ENCODE data around the gene HRH2. TPM values are rescaled to one million over a fixed set of nuclear protein-coding genes. Genes with fewer than 3 reads are reported as not detected.

The HRH2 gene
- total and polyA plus RNA-seq, 9 of the 15 experiments (the other 6 are each of a cell fraction or from before 2014, with no cell fraction given): 0.04 TPM; not detected in 8

- TF ChIP-seq CCAR2 (IDR thresholded peaks at IDR 0.05; ENCODE audit: low read depth, low read length) (no peak), CEBPG (CRISPR knock-in tag; IDR thresholded peaks at IDR 0.05) (no peak), CEBPG (tag; conservative IDR thresholded peaks at IDR 0.05 in 1 of 2, IDR thresholded peaks at IDR 0.05 in 1 of 2) (peak in 1 of 2 experiments; percentile 52; a peak in 2 of 4 replicates), SP2 (IDR thresholded peaks at IDR 0.05; ENCODE audit: extremely low read depth, low read depth, low read length, poor library complexity, severe bottlenecking) (no peak), SRSF7 (optimal IDR thresholded peaks at IDR 0.05; ENCODE audit: low read depth, low read length) (no peak), TSC22D4 (tag; IDR thresholded peaks at IDR 0.05) (no peak), ZKSCAN3 (CRISPR knock-in tag; IDR thresholded peaks at IDR 0.05) (no peak), ZBTB33 (CRISPR knock-in tag; IDR thresholded peaks at IDR 0.05) (no peak)
Observed at GRCh38 chr5:175685701-175686350, 28.0 kb downstream of the HRH2 start (continued).

GRCh38 chr5:175686396-175686795 lies 28.5 kb downstream of the HRH2 start:
- 0 out of 2 replicates have a peak, but pooled peaks cover 12% of the 10 kb centered on the region for H4K20me1 ChIP-seq (replicated peaks; ENCODE audit: control insufficient read depth, insufficient read depth, low read length)
- no TSS peak for BruUV-seq (replicated peaks)
- 3% methylated on average over 5 of the region's 6 CpGs for WGBS (ENCODE audit: insufficient coverage, low coverage, missing lambda C conversion rate)
- H3K9me1 ChIP-seq (ENCODE audit: control insufficient read depth, insufficient read depth, low read length): peaks cover 4% of the 10 kb centered on the region
- ChIA-PET CTCF (ENCODE audit: low intra/inter-chr PET ratio) (no interaction called here), POLR2A (interaction anchor here (0.7 kb wide), 1 partner anchor 19 kb away, joined by 3 read pairs; no protein-coding TSS in a partner anchor)
- no peak overlapping the region for H3K9ac ChIP-seq (ENCODE audit: insufficient read depth in 1 of 2, low read depth in 2 of 2, low read length in 2 of 2)
- intact Hi-C loops (cut with micrococcal nuclease) (no loop called here), in situ Hi-C loops (cut with MboI) (no loop called here)
- DNase-seq (ENCODE audit: extremely low read depth in 1 of 4, low spot score in 3 of 4) (no peak), FAIRE-seq (no peak), ATAC-seq (no peak)
- no peak overlapping the region for H3K4me3 ChIP-seq
- H3K27ac ChIP-seq (ENCODE audit: extremely low read depth, low read depth, low read length): no peak overlapping the region
- no peaks in the 10 kb centered on the region for H3K36me3 ChIP-seq (ENCODE audit: control insufficient read depth, insufficient read depth, low read length)
- H3K4me1 ChIP-seq (replicated peaks in 1 of 2; ENCODE audit: control insufficient read depth in 2 of 2, insufficient read depth in 2 of 2, low read length in 2 of 2): peaks cover 0 to 10% of the 10 kb centered on the region in 2 experiments; a peak in 2 of 5 replicates
- H3K27me3 ChIP-seq (ENCODE audit: control insufficient read depth in 2 of 2, insufficient read depth in 2 of 2, low read length in 2 of 2): peaks cover 36 to 93% of the 10 kb centered on the region in 2 experiments
- no peak overlapping the region for H2AFZ ChIP-seq (ENCODE audit: low read depth, low read length)
- no peaks in the 10 kb centered on the region for H3K9me3 ChIP-seq (replicated peaks; ENCODE audit: control insufficient read depth, insufficient read depth, low read depth, low read length)
- no peaks in the 10 kb centered on the region for H3K79me2 ChIP-seq (ENCODE audit: control insufficient read depth, insufficient read depth, low read length)
- H3K4me2 ChIP-seq (ENCODE audit: insufficient read depth, low read length): no peak overlapping the region
- TF ChIP-seq ARID3A (IDR thresholded peaks at IDR 0.05; ENCODE audit: borderline replicate concordance, low read depth, low read length) (no peak), FOXJ3 (CRISPR knock-in tag; IDR thresholded peaks at IDR 0.05) (no peak), SAFB (IDR thresholded peaks at IDR 0.05; ENCODE audit: borderline replicate concordance, low read depth, low read length) (no peak), HDGF (IDR thresholded peaks at IDR 0.05) (no peak), POLR2H (tag; IDR thresholded peaks at IDR 0.05; ENCODE audit: low read depth) (no peak), ZNF263 (CRISPR knock-in tag; IDR thresholded peaks at IDR 0.05; ENCODE audit: borderline replicate concordance) (no peak), HIVEP1 (CRISPR knock-in tag; IDR thresholded peaks at IDR 0.05) (no peak), GATAD2A (IDR thresholded peaks at IDR 0.05) (no peak), BCOR (IDR thresholded peaks at IDR 0.05) (no peak), CHCHD3 (CRISPR knock-in tag; IDR thresholded peaks at IDR 0.05) (no peak), ZNF583 (CRISPR knock-in tag; IDR thresholded peaks at IDR 0.05) (no peak), MTF1 (CRISPR knock-in tag; IDR thresholded peaks at IDR 0.05; ENCODE audit: borderline replicate concordance) (no peak), ZNF274 (IDR thresholded peaks at IDR 0.05; ENCODE audit: borderline replicate concordance, low read depth, low read length) (no peak)
